ENCODE data around the gene KLHL29. TPM values are rescaled to one million over a fixed set of nuclear protein-coding genes. Genes with fewer than 3 reads are reported as not detected.

The KLHL29 gene
- total RNA-seq, 1 experiment from 2014 or later: 2.4 TPM

- Histone ChIP-seq H3K9me3 (ENCODE audit: control insufficient read depth, low read depth, low read length) (no peaks in the 10 kb centered on the region), H2BK5ac (ENCODE audit: insufficient read length, low read length) (no peak overlapping the region), H2BK20ac (ENCODE audit: low read depth, low read length, poor library complexity, severe bottlenecking) (no peak overlapping the region), H3T11ph (ENCODE audit: low read length) (no peak overlapping the region), H3K23ac (ENCODE audit: insufficient read length, low read depth, low read length) (no peak overlapping the region), H3K23me2 (ENCODE audit: insufficient read length, low read depth, low read length, poor library complexity, severe bottlenecking) (no peaks in the 10 kb centered on the region), H2BK120ac (ENCODE audit: low read depth, low read length, poor library complexity, severe bottlenecking) (no peak overlapping the region), H2AFZ (ENCODE audit: low read length) (no peak overlapping the region), H3K27ac (ENCODE audit: insufficient read length, low read depth, low read length) (no peak overlapping the region), H2AK5ac (ENCODE audit: insufficient read length, low read length) (no peak overlapping the region), H3K79me1 (ENCODE audit: insufficient read depth, low read depth, low read length, poor library complexity, severe bottlenecking) (no peaks in the 10 kb centered on the region), H3K4me2 (ENCODE audit: insufficient read depth, insufficient read length, low read length) (no peak overlapping the region), H3K4ac (ENCODE audit: low read depth, low read length) (no peak overlapping the region), H4K8ac (replicated peaks; ENCODE audit: insufficient read length, low read depth, low read length) (no peak overlapping the region), H4K5ac (ENCODE audit: insufficient read length, low read depth, low read length) (no peak overlapping the region), H3K14ac (ENCODE audit: insufficient read depth, low read length) (no peak overlapping the region), H3K27me3 (ENCODE audit: insufficient read depth, low read length) (no peaks in the 10 kb centered on the region), H2BK15ac (ENCODE audit: low read depth, low read length) (no peak overlapping the region), H3K4me1 (ENCODE audit: insufficient read depth, low read length) (no peaks in the 10 kb centered on the region), H3K18ac (ENCODE audit: insufficient read length, low read depth, low read length) (no peak overlapping the region), H4K91ac (ENCODE audit: insufficient read length, low read depth, low read length) (no peak overlapping the region), H3K9ac (ENCODE audit: extremely low read depth, insufficient read length, low read length) (no peak overlapping the region), H3K56ac (ENCODE audit: insufficient read length, low read depth, low read length) (no peak overlapping the region), H4K20me1 (ENCODE audit: control insufficient read depth, insufficient read depth, insufficient read length) (no peaks in the 10 kb centered on the region), H2BK12ac (ENCODE audit: insufficient read length, low read depth, low read length) (no peak overlapping the region), H3K79me2 (ENCODE audit: insufficient read depth, low read length) (no peaks in the 10 kb centered on the region)
- WGBS (ENCODE audit: extremely low coverage, insufficient read length, low lambda C conversion rate): no CpG with 5 or more reads among the region's 5 CpGs
- TF ChIP-seq CTCF (conservative IDR thresholded peaks at IDR 0.05): no peak
- Mint-ChIP-seq H3K27me3 (ENCODE audit: low read depth) (no peaks in the 10 kb centered on the region), H3K4me3 (no peak overlapping the region), H3K36me3 (ENCODE audit: insufficient read depth in 1 of 3, low read depth in 3 of 3) (peaks cover 0 to 2% (median 0%) of the 10 kb centered on the region in 3 experiments; a peak in 3 of 7 replicates), H3K4me1 (peaks cover 6 to 13% of the 10 kb centered on the region in 2 experiments), H3K9me3 (no peaks in the 10 kb centered on the region), H3K27ac (no peak overlapping the region; a peak in 1 of 7 replicates)
- DNase-seq: no peak
Observed at GRCh38 chr2:23693606-23693951, 308.6 kb downstream of the KLHL29 start.
